Tibial artery (tissue), 4 donors: ENCODE measurements around the gene HACD2.

Experiments used
- DNase-seq, 2 donors: peaks; one replicate each; pipeline ENCODE4 v3.0.0-alpha.2; 2019
- H3K27ac ChIP-seq, 2 donors: fragments of 200-600 bp; sonication (generic) in 1 of 2; 1 replicate in 1 of 2; 2 replicates in 1 of 2; pipeline ENCODE4 v1.5.1; 2018 to 2019; ENCODE audit warnings: mild to moderate bottlenecking in 1 of 2
- H3K27me3 ChIP-seq, 2 donors: fragments of 200-600 bp; sonication (generic) in 1 of 2; one replicate each; pipeline versions ENCODE4 v1.5.1 to v1.6.0; 2016 to 2019
- H3K36me3 ChIP-seq, 3 donors: fragments of 200-600 bp; sonication (generic) in 2 of 3; one replicate each; pipeline ENCODE4 v1.5.1; 2016 to 2019; ENCODE audit warnings: mild to moderate bottlenecking in 2 of 3
- H3K4me1 ChIP-seq, 4 donors: fragments of 200-600 bp; sonication (generic) in 2 of 4; 1 replicate in 3 of 4; 2 replicates in 1 of 4; pipeline ENCODE4 v1.5.1; 2016 to 2019
- H3K4me3 ChIP-seq, 2 donors: fragments of 200-600 bp; sonication (generic) in 1 of 2; 1 replicate in 1 of 2; 2 replicates in 1 of 2; pipeline ENCODE4 v1.5.1; 2018 to 2019; ENCODE audit warnings: mild to moderate bottlenecking in 2 of 2
- H3K9me3 ChIP-seq, 3 donors: fragments of 200-600 bp; sonication (generic) in 1 of 3; one replicate each; pipeline ENCODE4 v1.5.1; 2016 to 2019
- CTCF ChIP-seq, 2 experiments: fragments of 200-600 bp in 1 of 2; fragments of 450-650 bp in 1 of 2; IDR thresholded peaks; one replicate each; pipeline ENCODE4 v1.5.1; 2017 to 2019; ENCODE audit warnings: antibody characterized with exemption in 2 of 2, mild to moderate bottlenecking in 1 of 2, moderate library complexity in 1 of 2
- intact Hi-C: fragments of 100-400 bp; cut with DNase I; formaldehyde crosslinking; loops from one replicate; pipeline ENCODE4 v1.15.0; 2023; ENCODE audit warnings: low total_unique reads

Gene HACD2

GRCh38 chr3:123471106-123471505, 113.7 kb downstream of the HACD2 start:
- no peaks in the 10 kb centered on the region for H3K27me3 ChIP-seq
- intact Hi-C loops, result no loop called here
- no peaks in the 10 kb centered on the region for H3K4me1 ChIP-seq
- no peaks in the 10 kb centered on the region for H3K9me3 ChIP-seq
- H3K36me3 ChIP-seq, result no peaks in the 10 kb centered on the region
- H3K27ac ChIP-seq, result no peak overlapping the region
- H3K4me3 ChIP-seq, result no peak overlapping the region
- TF ChIP-seq CTCF (IDR thresholded peaks at IDR 0.05), result no peak
- no peak for DNase-seq

- intact Hi-C loops, result no loop called here
- TF ChIP-seq CTCF (IDR thresholded peaks at IDR 0.05), result no peak
- DNase-seq, result no peak
- Histone ChIP-seq H3K27me3 (no peaks in the 10 kb centered on the region), H3K4me1 (no peaks in the 10 kb centered on the region), H3K4me3 (no peak overlapping the region), H3K9me3 (no peaks in the 10 kb centered on the region), H3K36me3 (no peaks in the 10 kb centered on the region), H3K27ac (no peak overlapping the region)
Measured at GRCh38 chr3:123469323-123469995, 115.4 kb downstream of the HACD2 start.

- Histone ChIP-seq H3K9me3 (no peaks in the 10 kb centered on the region), H3K4me3 (no peak overlapping the region), H3K27me3 (no peaks in the 10 kb centered on the region), H3K27ac (no peak overlapping the region), H3K36me3 (no peaks in the 10 kb centered on the region), H3K4me1 (no peaks in the 10 kb centered on the region)
- intact Hi-C loops, result no loop called here
- TF ChIP-seq CTCF (IDR thresholded peaks at IDR 0.05), result no peak
- DNase-seq, result no peak
Measured at GRCh38 chr3:123467046-123467445, 117.8 kb downstream of the HACD2 start.

GRCh38 chr3:123464211-123464610, 120.6 kb downstream of the HACD2 start:
- no peaks in the 10 kb centered on the region for H3K27me3 ChIP-seq
- intact Hi-C loops, result no loop called here
- DNase-seq, result no peak

GRCh38 chr3:123459862-123460261, 125.0 kb downstream of the HACD2 start:
- Histone ChIP-seq H3K27ac (no peak overlapping the region), H3K27me3 (peaks cover 0 to 11% of the 10 kb centered on the region in 2 donors), H3K9me3 (no peaks in the 10 kb centered on the region), H3K4me3 (no peak overlapping the region), H3K36me3 (no peaks in the 10 kb centered on the region), H3K4me1 (no peaks in the 10 kb centered on the region)
- DNase-seq, result no peak
- TF ChIP-seq CTCF (IDR thresholded peaks at IDR 0.05), result no peak
- intact Hi-C loops, result no loop called here

More at GRCh38 chr3:123464211-123464610, 120.6 kb downstream of the HACD2 start:
- TF ChIP-seq CTCF (IDR thresholded peaks at IDR 0.05), result no peak
- no peaks in the 10 kb centered on the region for H3K4me1 ChIP-seq
- no peak overlapping the region for H3K27ac ChIP-seq
- no peaks in the 10 kb centered on the region for H3K9me3 ChIP-seq
- H3K36me3 ChIP-seq, result no peaks in the 10 kb centered on the region
- H3K4me3 ChIP-seq, result no peak overlapping the region

- no peak for TF ChIP-seq CTCF (IDR thresholded peaks at IDR 0.05)
- H3K36me3 ChIP-seq, result no peaks in the 10 kb centered on the region
- DNase-seq, result no peak
- no peak overlapping the region for H3K4me3 ChIP-seq
- no peaks in the 10 kb centered on the region for H3K9me3 ChIP-seq
- no peak overlapping the region for H3K27ac ChIP-seq
- H3K4me1 ChIP-seq, result no peaks in the 10 kb centered on the region
- H3K27me3 ChIP-seq, result peaks cover 0 to 11% of the 10 kb centered on the region in 2 donors
- intact Hi-C loops, result no loop called here
Measured at GRCh38 chr3:123458255-123458654, 126.6 kb downstream of the HACD2 start.
